Left hindlimb (tissue), 1 donor: ENCODE measurements around the gene PIMREG.

Experiments used
- DNase-seq: peaks from one replicate; pipeline ENCODE4 v3.0.0-alpha.2; 2018

The PIMREG gene, protein sequence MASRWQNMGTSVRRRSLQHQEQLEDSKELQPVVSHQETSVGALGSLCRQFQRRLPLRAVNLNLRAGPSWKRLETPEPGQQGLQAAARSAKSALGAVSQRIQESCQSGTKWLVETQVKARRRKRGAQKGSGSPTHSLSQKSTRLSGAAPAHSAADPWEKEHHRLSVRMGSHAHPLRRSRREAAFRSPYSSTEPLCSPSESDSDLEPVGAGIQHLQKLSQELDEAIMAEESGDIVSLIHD

DNA sequence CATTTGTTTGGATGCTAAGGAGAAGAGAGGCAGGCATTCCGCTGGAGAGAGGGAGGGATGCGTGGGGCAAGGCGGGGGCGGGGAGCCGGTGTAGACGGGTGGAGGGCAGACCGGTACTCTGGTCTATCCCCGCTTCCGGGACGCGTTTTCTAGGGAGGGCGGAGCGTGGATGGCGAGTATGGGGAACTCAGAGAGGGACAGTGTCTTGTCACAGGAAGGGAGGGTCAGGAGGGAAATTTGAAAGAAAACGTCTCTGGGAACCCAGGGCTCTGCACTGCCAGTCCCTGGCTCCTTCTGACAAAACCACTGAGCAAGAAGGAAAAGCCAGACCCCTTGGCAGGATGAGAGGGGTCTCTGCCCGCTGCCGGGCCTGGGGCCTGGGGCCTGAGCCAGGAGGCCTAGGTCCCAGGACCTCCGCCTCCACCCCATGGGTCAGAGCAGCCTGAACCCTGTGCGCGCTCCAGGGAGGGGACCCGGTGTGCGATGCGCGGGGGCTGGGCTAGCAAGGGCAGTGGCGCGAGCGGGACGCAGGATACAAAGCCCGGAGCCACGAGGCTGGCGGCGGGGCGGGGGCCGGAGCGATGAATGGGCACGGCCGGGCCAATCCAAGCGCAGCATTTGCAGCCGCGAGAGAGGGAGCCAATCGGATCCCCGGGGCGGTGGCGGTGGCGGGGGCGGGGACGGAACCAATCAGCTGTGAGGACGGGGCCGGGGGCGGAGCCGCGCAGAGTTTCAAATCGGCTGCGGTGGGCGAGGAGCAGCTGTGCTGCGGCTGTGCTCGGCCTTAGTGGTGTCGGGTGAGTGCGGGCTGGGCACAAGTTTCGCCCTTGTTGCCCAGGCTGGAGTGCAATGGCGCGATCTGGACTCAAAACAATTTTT, at the start of gene PIMREG:
TSS of gene PIMREG (plus strand) at position 764 of the 879 bp plus-strand sequence. CDS start 656 bp downstream, outside the sequence.
- peak; percentile 98 for DNase-seq

DNA sequence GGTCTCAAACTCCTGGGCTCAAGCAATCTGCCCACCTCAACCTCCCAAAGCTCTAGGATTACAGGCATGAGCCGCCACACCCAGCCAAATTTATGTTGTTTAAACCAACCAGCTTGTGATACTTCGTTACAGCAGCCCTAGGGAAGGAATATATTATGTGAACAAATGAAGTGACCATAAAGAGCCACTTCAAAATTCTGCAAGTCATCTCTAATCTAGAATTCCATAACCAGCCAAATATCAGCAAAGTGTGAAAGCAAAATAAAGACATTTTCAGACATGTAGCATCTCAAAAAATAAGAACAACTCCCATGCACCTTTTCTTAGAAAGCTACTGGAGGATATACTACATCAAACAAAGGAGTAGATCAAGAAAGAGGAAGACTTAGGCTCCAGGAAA, 45.3 kb upstream of the PIMREG start:
- DNase-seq = no peak

DNA sequence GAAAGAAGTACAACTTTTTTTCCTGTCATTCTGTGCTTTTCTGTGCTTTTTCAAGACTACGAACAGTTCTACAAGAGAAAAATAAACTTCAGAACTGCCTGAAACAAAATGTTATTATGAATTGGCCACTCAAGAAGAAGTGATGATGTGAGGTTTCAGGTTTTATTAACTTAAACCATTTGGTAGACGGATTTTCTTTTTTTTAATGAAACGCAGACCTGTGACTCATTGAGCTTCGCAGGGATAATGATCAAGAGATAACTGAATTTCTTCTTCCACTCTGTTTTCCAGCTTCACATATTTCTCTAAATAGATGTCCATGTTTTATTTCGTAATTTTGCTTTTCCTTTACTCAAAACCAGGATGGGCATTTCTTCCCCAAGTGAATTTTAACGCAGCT, 42.0 kb upstream of the PIMREG start:
- DNase-seq = no peak

DNA sequence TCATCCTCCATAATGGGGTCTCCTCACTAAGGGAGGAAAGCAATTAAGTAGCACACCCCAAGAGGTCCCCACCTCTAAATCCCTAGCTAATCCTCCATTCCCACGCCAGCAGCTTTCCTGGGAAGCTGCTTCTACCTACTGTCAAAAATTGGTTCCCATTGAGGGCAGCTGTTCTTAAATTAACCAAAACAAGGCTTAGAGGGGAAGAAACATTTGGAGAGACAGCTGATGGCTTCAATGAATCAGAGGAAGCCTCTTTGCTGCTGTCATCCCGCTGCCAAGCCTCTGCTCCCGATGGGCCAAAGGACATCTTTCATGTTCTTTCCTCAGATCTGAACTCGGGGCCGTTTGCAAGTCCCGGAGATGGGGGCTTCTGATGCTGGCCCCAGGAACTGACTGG, 36.0 kb upstream of the PIMREG start:
- DNase-seq = no peak

DNA sequence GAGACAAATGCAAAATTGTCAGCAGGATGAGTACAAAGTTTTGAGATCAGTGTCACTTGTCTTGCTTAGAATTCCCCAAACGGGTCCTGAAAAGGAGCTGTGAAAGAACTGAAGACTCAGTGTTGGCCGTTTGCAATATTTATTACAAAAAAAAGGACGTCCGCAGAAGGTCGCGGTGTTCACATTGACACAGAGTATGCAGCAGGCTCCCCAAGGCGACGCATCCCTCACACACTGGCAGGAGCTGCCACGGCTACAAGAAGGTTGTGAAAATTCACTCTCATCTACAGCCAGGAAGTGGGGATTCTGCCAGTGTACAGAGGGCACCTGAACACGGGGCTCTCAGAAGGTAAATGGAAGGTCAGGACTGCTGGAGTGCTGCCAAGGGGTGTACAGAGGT, 35.5 kb upstream of the PIMREG start:
- no peak for DNase-seq

DNA sequence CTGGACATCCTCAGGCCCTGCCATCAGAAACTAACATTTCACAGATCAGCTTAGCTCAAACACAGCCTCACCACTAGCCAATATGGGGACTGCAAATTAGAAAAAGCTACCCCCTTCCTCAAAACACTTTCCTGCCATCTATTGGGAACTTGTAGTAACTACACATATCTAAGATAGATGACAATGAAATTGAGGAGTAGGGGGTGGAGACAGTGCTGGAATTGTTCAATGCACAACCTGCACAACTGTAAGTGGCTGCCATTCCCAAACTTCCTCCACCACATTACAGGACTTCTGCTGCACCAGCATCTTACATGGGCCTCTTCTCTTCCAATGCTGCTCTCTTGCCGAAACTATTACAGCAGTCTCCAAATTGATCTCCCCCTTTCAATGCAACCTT, 31.2 kb upstream of the PIMREG start:
- DNase-seq = no peak

DNA sequence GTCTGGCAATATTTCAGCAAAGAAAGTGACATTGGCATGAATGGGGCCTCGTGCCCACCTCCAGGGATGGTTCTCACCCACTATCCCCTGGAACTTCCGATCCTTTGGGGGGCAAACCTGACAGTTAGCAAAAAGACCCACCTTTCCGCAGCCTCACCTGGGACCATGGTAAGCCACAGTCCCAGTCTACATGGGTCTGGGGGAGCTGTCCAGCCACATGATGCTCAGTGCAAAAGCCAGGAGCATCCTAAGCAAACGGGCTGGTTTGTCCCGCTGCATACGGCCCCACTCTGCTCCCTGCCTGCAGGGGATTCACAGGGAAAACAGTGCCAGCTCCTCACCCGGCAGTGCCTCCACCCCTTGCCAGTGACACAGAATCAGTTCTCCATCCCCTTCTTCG, 28.6 kb upstream of the PIMREG start:
- no peak for DNase-seq

DNA sequence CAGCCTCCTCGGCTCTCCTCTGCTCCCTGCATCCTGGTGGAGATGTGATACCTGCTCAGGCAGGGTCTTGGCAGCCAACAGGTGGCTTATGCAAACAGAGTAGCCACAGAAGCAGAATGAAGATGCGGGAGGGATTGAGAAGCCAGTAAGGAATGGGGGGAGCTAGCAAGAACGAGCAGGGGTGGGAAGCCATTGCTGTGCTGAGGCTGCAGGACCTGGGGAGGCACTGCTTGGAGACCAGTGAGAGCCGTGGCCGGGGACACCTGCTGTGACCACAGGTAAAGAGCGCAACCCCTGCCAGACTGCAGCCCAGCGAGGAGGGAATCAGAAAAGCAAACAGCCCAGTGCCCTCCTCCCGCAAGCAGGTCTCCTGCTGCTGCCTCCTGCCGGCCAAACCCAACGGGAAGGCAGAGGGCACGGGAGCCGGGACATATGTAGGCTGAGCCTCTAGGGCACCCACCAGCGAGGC, 24.0 kb upstream of the PIMREG start:
- DNase-seq = no peak

DNA sequence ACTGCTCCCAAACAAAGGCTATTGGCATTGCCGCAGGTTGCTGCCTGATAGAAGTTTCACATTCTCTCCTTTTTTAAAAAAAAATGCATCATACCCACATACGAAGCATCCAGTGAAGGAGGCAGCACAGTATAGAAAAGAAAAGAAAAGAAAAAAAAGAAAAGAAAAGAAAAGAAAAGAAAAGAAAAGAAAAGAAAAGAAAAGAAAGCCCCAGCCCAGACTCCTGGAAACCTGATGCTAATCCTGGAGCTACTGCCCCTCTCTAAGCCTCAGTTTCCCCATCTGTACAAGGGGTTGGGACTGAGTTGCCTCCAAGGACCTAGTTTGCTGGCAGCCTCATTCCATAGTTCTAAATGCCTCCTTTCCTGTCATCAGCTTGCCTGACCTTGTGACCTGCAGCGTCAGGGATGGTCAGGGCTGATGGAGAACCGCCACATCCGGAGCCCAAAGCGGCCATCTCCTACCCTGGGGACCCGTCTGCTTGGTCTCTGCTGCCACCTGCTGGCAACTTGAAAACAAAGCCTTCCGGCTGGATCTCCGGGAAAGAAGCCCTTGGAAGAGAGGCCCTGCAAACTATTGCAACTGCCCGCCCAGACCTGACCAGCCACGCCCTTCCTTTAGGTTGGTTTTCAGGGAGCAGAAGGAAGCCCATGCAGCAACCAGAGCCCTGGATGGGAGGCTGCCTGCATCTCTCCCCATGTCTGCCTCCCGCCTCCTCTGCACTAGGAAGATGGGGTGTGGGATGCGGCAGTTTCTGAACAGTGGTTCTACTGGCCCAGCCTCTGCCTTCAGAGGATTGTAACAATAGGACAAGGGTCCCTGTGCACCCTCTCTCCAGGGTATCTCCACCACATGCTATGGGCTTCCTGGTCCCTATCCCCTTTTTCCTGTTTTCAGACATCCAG, 22.3 kb upstream of the PIMREG start:
- DNase-seq = peak; percentile 60

DNA sequence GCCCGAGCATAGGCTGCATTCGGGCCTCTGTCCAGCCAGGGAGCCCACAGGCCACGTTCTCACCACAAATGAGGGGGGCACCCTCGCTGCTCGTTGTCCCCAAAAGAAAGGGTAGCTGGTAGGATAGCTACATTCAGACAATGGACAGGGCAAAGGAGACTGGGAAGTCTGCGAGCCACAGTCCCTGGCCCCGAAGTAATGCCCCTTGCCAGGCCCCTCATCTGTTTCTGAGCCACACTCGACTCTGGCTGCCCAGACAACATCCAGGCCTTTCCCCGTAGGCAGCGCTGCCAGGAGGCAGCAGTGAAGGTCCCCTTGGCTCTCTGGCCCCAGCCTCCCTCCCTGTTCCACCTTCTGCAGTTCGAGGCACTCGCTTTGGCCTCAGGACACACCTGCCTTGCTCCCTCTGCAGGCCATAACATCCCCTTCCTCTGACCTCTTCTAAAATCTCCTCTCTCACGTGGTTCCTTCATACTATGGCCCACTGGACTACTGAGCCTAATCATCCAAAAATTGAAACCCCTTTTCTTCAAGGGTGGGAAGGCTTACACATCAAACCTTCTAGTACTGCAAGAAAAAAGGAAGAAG, 21.5 kb upstream of the PIMREG start:
- DNase-seq = no peak

DNA sequence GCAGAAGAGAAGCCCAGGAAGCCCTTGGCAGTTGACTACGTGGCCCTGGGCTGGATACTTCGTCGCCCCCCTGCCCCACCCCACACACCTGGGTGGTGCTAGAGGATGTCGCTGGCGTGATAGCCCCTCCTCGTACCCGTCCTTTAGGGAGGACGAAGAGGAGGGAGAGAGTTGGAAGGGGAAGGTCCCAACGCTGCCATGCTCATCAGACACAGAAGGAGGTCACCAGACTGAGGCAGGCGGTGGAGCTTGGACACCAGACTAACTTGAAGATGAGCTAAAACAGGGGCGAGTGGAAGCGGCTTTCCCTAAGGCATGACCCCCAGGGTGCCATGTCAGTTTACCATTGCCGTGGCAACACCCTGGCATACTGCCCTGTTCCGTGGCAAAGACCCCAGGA, 20.3 kb upstream of the PIMREG start:
- DNase-seq = no peak

DNA sequence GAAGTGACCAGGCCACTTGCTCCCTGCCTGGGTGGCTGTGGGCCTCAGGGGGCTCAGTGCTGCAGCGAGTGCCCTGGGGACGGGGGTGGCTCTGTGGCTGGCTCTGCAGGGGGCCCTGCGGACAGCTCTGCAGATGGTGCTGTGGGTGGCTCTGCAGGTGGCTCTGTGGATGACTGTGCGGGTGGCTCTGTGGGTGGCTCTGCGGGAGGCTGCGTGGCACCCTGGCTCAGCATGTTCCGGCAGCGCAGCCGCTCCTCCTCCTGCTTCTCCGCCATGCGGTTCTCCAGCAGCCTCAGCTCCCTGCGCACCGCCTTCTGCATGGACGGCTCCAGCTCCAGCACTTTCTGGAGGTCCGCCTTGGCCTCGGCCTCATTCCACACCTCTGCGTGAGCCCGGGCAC, 18.8 kb upstream of the PIMREG start:
- DNase-seq = no peak

DNA sequence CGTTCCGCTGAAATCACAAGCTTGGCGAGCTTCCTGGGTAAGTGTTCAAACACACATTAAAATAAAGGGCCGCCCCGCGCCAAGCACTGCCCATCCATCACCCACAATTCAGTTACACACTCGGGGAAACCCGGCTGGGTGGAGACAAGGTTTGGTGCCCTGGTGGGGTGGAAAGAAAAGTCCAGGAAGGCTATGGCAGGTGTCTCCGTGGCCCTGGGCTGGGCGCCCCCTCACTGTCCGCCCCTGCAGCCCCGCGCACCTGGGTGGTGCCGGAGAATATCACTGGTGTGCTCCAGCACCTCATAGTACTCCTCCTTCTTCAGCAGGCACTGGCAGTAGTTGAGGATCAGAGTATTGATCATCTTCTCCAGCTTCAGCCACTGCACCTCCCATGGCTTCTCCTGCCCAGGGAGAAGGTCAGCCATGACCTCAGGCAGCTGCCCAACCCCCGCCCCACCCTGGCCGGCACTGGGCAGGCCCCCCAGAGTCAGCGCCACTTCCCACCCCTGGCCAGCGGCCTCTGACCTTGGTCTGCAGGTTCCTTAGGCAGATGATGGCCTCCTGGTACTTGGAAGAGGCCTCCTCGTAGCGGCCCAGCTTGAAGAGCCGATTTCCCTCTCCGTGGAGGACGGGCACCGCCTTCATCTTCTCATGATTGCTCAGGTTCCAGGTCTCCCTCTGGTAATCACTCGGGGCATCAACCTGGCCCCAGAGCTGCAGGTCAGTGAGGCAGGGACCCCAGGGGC, 17.7 kb upstream of the PIMREG start:
- DNase-seq = no peak

DNA sequence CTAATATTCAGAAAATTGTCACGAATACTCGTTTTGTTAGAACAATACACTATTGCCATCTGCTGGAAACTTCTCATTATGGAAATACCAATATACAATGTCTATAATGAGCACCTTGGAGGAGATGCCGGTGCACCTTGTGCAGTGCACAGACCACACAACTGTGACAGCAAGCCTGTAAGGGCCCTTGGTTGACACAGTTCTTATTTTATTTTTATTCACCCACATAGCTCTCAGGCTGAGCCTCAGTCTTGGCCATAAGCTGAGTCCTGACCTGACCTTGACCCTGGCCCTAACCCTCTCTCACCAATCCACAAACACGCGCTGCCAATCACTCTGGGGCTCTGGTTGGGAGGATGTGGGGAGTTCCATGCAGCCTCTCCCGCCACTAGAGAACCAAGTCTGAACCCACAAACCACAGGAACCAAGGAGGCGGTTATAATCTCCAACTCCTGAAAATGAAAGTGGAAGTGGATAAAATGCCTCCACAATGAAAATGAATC, 16.9 kb upstream of the PIMREG start:
- peak; percentile 41 for DNase-seq

DNA sequence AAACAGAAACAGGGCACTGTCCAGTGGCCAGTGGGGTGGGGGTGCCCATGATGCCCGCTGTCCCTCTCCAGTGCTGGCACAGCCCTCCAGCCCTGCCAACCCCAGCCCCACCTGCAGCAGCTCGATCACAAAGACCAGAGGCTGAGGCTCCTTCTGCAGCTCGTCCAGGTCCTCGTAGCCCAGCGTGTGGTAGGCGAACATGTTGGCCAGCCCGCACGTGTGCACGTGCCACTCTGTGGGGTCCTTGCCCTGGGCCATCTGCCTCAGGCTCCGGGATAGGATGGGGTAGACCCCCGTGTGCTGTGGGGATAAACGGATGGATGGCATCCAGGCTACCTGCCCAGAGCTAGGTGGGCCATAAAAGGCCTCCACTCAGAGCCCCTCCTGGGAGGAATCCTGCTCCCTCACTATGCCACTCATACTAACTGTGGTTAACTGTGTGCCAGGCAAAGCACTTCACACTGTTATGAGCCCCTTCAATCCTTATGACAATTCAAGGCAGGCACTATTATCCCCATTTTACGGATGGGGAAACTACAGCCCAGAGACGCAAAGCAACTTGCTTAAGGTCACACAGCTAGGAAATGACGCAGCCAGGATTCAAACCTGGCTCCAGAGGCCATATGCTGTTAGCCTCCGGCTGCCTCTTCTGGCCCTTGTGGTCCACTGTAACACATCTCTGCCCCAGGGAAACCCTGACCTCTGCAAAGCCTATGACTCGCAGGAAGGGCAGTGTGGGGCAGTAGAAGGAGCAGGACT, 15.9 kb upstream of the PIMREG start:
- no peak for DNase-seq

DNA sequence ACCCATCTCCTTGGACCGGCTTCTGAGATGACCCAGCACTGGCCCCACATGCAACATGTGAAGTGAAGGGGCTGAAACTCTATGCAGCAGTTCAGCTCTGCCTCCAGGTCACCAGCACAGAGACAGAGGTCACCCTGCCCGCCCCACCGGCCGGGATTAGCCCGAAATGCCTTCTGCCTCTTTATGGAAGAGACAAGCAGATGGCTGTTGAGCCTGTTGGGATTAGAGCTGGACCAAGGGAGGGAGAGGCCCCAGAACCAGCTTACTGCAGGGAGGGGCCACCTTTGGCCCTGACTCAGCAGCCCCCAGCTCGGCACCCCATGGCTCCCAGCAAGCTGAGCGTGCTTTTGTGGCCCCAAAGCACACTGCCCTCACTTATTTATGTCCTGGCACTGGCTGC, 15.0 kb upstream of the PIMREG start:
- no peak for DNase-seq

DNA sequence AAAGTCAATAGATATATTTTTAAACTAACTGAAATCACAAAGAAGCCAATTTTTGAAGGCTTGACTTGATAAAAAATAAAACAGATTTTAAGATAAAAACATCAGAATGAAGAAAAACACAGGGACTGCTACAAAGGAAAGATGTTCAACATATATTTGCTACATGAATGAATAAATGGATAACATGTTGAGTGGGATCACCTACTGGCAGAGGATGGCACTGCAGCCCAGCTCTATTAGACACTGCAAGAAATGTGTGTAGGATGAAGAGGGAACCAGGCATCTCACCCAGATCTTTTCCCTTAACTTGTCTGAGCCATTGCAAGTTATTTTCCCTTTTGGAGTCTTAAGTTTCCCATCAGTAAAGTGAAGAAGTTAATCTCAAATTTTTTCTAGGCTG, 13.5 kb upstream of the PIMREG start:
- no peak for DNase-seq

DNA sequence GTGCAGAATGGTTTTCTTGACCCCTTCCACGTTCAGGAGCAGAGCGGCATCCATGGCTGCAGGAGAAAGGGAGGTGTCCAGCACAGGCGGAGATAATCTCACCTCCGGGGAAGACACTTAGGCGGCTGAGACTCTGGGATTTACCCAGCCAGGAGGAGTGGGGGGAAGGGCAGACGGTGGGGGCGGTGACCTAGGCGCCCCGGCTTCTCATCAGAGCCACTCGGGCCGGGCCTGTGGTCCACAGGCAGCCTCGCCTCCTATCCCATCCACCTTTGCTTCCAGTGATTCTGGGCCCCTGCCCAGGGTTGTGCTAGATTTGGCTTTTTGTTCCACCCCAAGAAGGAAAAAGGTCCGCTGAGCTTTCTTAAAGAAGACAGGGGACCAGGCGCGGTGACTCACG, 9.2 kb upstream of the PIMREG start, which contains the start of gene AIPL1:
TSS of gene AIPL1 (minus strand) at position 71 of the 400 bp plus-strand sequence. CDS start at position 54, 17 bp downstream.
- DNase-seq = no peak

DNA sequence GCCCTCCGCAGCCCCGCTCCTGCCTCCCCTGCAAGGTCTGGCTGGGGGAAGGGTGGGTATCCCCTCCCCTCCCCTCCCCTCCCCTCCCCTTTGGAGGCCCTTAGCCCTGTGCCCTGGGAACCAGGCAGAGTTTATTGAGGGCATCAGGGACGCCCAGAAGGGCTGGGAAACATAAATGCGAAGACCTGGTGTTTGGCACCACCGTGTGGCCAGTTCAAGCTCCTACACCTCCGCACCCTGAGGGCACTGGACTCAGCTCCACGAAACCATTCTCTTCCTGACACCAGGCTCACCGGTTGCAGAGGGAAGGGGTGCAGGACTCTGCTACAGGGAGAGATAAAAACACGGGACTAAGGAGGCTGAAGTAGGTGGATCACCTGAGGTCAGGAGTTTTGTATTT, 8.3 kb upstream of the PIMREG start:
- peak; percentile 54 for DNase-seq

DNA sequence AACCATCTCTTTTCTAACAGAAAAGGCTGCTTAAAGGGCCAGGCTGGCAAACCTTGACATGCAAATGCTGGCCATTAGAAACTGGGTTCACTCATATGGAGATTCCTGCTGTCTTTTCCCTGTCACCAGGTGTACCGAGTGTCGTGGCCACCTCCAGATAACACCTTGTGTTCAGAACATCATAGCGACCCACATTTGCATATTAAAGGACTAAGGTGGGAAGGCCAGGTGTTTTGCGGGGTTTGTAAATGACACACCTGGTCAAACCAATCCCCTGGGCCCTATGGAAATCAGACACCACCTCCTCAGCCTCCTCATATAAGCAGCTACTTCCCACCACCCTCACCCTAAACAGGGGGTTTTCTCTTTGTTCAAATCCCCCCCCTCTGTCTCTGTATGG, 6.8 kb upstream of the PIMREG start:
- DNase-seq = no peak

DNA sequence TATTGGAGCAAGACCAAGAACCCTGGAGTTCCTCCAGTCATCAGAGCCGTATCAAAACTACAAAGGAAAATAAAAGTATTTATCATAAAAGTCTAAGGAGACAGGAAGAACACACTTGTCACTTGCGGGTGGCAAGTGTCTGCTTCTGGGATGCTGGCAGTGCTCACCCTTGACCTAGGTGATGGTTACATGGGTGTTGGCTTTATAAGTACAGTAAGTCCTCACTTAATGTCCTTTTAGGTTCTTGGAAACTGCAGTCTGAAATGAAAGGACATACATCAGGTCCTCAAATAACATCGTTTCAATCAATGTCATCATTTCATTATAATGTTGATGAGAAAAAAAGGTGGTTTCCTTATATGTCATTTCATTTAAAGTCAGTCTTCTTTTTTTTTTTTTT, 6.3 kb upstream of the PIMREG start:
- no peak for DNase-seq
